IPS-18a (cell line): ENCODE data around the gene FBLN1.

ENCODE experiments used
- H3K27ac ChIP-seq: one replicate; pipeline ENCODE4 v1.5.1; 2013; ENCODE audit warnings: low read length
- H3K27me3 ChIP-seq: one replicate; pipeline ENCODE4 v1.6.1; 2013; ENCODE audit warnings: mild to moderate bottlenecking, low read length; ENCODE audit not compliant: control insufficient read depth, insufficient read depth
- H3K36me3 ChIP-seq: one replicate; pipeline ENCODE4 v1.6.1; 2013; ENCODE audit warnings: low read depth, low read length; ENCODE audit not compliant: control insufficient read depth
- H3K4me1 ChIP-seq: one replicate; pipeline ENCODE4 v1.6.1; 2013; ENCODE audit warnings: low read depth, low read length; ENCODE audit not compliant: control insufficient read depth
- H3K4me3 ChIP-seq: one replicate; pipeline ENCODE4 v1.5.1; 2013; ENCODE audit warnings: low read length
- H3K9ac ChIP-seq: one replicate; pipeline ENCODE4 v1.6.1; 2013; ENCODE audit warnings: mild to moderate bottlenecking, low read length, moderate library complexity
- H3K9me3 ChIP-seq: one replicate; pipeline ENCODE4 v1.6.1; 2013; ENCODE audit warnings: low read depth, low read length; ENCODE audit not compliant: control insufficient read depth

Gene FBLN1

DNA sequence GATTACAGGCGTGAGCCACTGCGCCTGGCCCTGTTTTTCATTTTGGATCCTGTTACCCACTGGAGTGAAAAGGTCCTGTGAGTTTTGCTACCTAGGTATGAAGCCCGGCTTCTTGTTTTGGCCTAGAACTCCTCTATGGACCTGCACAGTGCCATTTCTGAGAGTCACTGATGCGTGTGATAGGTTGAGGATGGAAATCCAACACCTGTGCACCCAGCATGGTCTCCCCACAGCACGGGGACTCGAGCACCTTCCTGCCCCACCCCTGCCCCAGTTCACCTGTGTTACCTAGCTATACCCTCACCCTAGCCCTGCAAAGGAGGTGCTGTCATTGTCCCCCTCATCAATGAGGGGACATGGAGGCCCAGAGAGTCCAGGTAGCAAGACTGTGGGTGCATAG, 5.1 kb downstream of the FBLN1 start:
- peaks cover 33% of the 10 kb centered on the region for H3K4me1 ChIP-seq
- no peaks in the 10 kb centered on the region for H3K9me3 ChIP-seq
- H3K27me3 ChIP-seq, result no peaks in the 10 kb centered on the region
- no peak overlapping the region for H3K4me3 ChIP-seq
- no peak overlapping the region for H3K27ac ChIP-seq
- H3K36me3 ChIP-seq, result no peaks in the 10 kb centered on the region
- no peak overlapping the region for H3K9ac ChIP-seq

DNA sequence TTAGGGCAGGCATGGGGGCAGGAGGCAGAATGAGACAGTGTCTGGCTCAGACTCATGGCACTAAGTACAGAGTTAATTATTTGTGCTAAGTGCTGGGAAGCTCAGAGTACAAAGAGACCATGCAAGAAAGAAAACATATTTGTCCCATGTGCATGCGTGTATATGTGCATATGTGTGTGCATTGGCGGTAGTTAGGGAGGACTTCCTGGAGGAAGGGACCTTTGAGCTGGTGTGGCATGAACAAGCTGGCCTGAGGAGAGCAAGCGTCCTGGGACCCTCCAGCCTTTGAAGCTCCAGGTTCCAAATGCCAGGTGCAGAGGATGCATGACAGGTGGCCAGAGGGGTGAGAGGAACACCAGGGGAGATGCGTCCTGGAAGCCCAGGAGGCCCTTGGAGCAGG, 6.1 kb downstream of the FBLN1 start:
- Histone ChIP-seq H3K4me3 (no peak overlapping the region), H3K36me3 (no peaks in the 10 kb centered on the region), H3K27me3 (no peaks in the 10 kb centered on the region), H3K9ac (no peak overlapping the region), H3K9me3 (no peaks in the 10 kb centered on the region), H3K4me1 (peaks cover 33% of the 10 kb centered on the region), H3K27ac (no peak overlapping the region)

DNA sequence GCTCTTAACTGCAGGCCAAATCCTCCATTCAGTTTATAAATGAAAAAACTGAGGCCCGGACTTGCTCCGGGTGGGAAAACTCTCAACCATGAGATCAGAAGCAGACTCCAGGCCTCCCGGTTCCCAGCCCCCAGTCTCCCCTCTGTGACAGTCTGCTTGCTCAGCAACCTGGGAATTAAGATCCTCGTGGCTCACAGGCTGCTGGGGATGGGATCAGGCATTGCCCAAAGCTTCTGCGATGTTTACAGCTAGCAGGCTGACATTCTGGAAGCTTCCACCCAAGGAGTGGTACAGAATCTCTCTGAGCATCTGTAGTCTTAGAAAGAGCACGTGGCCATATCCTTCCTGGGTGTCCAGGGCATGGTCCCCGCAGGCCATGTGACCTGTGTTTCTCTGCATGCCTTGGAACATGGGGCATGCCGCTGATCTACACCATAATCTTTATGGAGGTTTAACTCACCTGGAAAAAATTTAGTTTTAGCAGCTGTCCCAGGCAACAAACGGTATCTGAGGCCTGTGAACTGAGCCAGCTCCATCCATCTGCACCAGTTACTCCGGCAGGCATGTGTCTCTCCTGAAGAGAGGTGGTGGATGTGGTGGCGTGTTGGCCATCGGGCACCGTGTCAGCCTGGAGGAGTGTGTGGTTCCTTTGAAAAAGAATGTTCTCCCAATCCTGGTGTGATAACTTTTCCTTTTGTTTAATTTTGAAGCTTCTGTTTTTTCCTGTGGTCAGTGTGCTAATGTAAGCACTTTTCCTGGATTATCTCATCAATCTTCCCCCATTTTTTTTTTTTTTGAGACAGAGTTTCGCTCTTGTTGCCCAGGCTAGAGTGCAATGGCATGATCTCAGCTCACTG, 7.9 kb downstream of the FBLN1 start:
- no peaks in the 10 kb centered on the region for H3K27me3 ChIP-seq
- no peaks in the 10 kb centered on the region for H3K9me3 ChIP-seq
- H3K36me3 ChIP-seq, result no peaks in the 10 kb centered on the region
- no peak overlapping the region for H3K4me3 ChIP-seq
- H3K4me1 ChIP-seq, result peaks cover 28% of the 10 kb centered on the region
- no peak overlapping the region for H3K9ac ChIP-seq
- H3K27ac ChIP-seq, result no peak overlapping the region

DNA sequence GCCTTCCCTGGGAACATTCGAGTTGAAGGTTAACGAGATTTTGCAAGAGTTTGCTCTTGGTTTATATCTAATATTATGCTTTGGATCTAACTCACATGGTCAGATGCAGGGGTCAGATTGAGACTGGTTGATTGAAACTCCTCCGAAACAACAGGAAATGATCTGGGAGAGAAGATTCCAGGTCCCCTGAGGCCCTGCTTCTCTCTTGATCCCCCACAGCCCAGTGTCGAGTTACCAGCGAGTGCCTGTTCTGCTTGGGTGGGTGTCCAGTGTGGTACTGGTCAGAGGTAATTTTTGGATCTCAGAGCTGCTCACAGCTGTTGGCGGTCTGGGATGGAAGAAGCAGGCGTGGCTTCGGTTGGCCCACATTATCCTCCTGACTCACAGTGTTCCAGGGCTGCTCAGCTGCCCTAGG, 9.2 kb downstream of the FBLN1 start:
- no peaks in the 10 kb centered on the region for H3K27me3 ChIP-seq
- H3K4me1 ChIP-seq, result peaks cover 20% of the 10 kb centered on the region
- H3K9ac ChIP-seq, result no peak overlapping the region
- H3K9me3 ChIP-seq, result no peaks in the 10 kb centered on the region
- no peak overlapping the region for H3K27ac ChIP-seq
- H3K4me3 ChIP-seq, result no peak overlapping the region
- no peaks in the 10 kb centered on the region for H3K36me3 ChIP-seq

DNA sequence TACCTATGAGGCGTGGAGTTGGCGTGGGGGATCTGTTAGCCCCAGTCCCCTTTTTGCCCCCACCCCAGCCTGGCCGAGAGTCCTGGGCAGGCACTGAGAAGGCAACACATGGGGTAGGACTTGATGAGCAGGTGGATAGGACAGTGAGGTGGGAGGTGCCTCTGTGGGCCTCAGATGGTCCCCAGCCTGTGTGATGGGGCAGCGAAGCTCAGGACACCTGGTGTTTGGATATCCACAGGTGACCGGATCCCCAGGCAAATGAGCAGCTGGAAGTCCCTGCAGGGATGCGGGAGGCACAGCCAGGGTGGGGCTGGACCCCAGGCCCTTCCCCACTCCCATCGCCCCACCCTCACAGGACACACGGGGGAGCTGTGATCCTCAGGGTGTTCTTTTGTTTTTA, 9.7 kb downstream of the FBLN1 start:
- no peak overlapping the region for H3K27ac ChIP-seq
- H3K27me3 ChIP-seq, result no peaks in the 10 kb centered on the region
- H3K4me3 ChIP-seq, result no peak overlapping the region
- H3K36me3 ChIP-seq, result no peaks in the 10 kb centered on the region
- H3K4me1 ChIP-seq, result peaks cover 19% of the 10 kb centered on the region
- no peaks in the 10 kb centered on the region for H3K9me3 ChIP-seq
- no peak overlapping the region for H3K9ac ChIP-seq

DNA sequence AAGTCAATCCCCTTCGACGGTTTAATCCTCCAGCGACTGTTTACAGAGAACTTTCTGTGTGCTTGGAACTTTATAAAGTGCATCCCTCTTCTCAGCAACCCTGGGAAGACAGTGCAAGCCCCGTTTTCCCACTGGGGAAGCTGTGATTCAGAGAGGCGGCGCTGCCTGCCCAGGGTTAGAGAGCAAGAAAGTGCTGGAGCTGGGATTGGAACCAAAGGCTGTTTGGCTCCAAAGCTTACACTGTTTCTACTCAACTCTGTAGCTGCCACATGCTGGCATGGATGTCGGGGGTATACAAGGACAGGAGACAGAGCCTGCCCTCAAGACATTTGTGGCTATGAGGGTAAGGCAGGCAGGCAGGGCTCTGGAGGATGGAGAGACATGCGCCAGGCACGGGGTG, 13.0 kb downstream of the FBLN1 start:
- Histone ChIP-seq H3K36me3 (peaks cover 10% of the 10 kb centered on the region), H3K4me3 (no peak overlapping the region), H3K27ac (no peak overlapping the region), H3K9me3 (no peaks in the 10 kb centered on the region), H3K4me1 (peaks cover 19% of the 10 kb centered on the region), H3K9ac (no peak overlapping the region), H3K27me3 (no peaks in the 10 kb centered on the region)

DNA sequence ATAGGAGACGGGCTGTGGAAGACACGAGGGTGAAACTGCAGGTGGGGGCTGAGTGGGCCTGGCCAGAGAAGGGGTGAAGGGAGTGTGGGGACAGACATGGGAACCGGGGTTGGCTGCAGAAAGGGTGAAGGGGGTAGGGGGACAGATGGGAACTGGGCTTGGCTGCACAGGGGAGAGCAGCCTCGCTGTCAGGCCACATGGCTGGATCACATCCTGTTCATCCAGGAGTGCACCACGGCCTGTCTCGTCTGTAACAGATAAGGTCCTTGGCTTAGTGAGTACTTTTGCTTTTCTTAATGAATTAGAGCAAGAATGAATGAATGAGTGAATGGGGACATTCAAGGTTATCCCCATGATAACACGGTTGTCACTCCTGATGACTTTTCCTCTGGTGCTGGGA, 13.5 kb downstream of the FBLN1 start:
- Histone ChIP-seq H3K4me3 (no peak overlapping the region), H3K9me3 (no peaks in the 10 kb centered on the region), H3K36me3 (peaks cover 15% of the 10 kb centered on the region), H3K27ac (no peak overlapping the region), H3K9ac (no peak overlapping the region), H3K27me3 (no peaks in the 10 kb centered on the region), H3K4me1 (peaks cover 19% of the 10 kb centered on the region)

DNA sequence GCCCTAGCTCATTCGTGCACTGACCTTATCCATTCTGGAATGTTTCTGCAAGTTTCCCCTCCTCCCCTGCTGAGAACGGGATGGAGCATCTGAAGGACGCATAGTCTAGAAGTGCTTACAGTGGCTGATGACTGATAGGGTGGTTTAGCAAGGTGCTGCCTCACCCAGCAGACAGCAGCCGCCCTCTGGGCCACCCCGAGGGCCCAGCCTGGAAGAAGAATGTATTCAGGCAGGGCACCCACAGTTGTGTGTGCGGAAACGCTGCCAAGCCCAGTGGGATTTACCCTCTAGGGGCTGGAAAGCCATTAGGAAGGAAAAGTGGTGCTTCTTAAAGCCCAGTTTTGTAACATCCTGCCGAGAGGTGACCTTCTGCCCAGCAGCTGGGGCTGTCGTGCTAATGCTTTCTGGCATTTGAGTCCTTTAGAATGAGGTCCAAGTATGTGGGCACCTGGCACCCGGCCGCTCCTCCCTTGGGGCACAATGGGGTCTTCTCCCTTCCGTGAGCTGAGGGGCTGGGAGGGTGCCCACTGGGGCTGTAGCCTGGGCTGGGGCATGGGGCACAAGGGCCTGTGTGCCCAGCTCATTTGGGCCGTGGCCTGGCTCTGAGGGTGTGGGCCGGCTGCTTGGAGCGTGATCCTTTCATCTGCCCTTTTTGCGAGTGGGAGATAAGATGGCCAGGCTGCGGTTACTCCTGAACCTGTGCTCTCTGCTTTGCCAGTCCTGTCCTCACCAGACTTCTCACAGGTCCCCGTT, 14.4 kb downstream of the FBLN1 start:
- Histone ChIP-seq H3K9me3 (no peaks in the 10 kb centered on the region), H3K36me3 (peaks cover 21% of the 10 kb centered on the region), H3K27ac (no peak overlapping the region), H3K4me1 (peaks cover 13% of the 10 kb centered on the region), H3K27me3 (no peaks in the 10 kb centered on the region), H3K9ac (no peak overlapping the region), H3K4me3 (no peak overlapping the region)

DNA sequence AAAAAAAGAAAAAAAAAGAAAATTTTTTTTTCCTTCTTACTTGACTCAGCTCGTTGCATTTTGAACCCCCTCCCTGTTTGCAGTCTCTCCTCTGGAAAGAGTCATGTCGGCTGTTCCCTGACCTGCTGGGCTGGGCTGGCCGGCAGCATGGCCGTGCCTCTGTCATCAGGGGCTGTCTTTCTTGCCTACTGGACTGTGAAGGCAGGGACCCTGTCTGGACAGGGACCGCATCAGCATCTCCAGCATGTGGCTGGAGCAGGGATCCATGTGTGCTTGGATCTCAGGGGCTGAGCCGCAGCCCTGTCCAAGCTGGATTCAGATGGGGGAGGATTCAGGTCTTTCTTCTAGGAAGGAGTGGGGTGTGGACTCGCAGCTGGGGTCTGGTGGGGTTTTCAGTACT, 15.5 kb downstream of the FBLN1 start:
- H3K36me3 ChIP-seq, result peaks cover 29% of the 10 kb centered on the region
- no peak overlapping the region for H3K27ac ChIP-seq
- no peaks in the 10 kb centered on the region for H3K9me3 ChIP-seq
- peaks cover 8% of the 10 kb centered on the region for H3K4me1 ChIP-seq
- H3K4me3 ChIP-seq, result no peak overlapping the region
- H3K9ac ChIP-seq, result no peak overlapping the region
- H3K27me3 ChIP-seq, result no peaks in the 10 kb centered on the region

DNA sequence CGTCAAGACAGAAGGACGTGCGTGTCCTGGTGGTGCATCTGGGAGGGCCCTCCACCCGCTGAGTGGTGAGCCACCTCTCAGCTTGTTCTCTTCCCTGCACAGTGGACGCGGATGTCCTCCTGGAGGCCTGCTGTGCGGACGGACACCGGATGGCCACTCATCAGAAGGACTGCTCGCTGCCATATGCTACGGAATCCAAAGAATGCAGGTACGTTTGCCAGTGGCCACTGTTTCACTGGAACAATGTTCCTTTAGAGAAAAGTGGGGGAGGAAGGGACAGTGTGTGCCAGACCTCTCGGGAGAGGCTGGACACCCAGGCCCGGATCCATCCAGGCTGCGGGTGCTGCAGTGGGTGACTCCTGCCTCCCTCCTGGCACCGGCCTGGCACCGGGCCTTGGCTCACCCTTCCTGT, 15.9 kb downstream of the FBLN1 start:
- Histone ChIP-seq H3K9ac (no peak overlapping the region), H3K27me3 (no peaks in the 10 kb centered on the region), H3K4me1 (peaks cover 8% of the 10 kb centered on the region), H3K27ac (no peak overlapping the region), H3K36me3 (peaks cover 29% of the 10 kb centered on the region), H3K9me3 (no peaks in the 10 kb centered on the region), H3K4me3 (no peak overlapping the region)

DNA sequence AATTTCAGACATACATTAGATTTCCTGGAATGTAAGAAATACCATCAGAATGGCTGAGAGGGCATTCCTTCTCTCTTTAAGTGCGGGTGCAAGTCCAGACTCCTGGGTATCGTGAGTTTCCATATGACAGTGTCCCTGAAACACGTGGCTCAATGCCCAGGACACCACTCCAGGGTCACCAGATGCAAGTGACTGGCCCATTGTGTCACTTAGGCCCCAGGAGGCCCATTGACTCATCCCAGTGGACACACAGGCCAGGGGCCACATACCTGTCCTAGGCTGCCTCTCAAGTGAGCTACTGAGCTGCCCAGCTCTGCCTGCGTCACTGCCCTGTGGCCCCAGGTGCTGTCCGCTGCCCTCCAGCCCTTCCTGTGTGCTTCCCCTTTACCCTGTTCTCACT, 18.5 kb downstream of the FBLN1 start:
- Histone ChIP-seq H3K4me1 (peaks cover 3% of the 10 kb centered on the region), H3K9ac (no peak overlapping the region), H3K4me3 (no peak overlapping the region), H3K36me3 (peaks cover 38% of the 10 kb centered on the region), H3K27ac (no peak overlapping the region), H3K27me3 (no peaks in the 10 kb centered on the region), H3K9me3 (no peaks in the 10 kb centered on the region)

DNA sequence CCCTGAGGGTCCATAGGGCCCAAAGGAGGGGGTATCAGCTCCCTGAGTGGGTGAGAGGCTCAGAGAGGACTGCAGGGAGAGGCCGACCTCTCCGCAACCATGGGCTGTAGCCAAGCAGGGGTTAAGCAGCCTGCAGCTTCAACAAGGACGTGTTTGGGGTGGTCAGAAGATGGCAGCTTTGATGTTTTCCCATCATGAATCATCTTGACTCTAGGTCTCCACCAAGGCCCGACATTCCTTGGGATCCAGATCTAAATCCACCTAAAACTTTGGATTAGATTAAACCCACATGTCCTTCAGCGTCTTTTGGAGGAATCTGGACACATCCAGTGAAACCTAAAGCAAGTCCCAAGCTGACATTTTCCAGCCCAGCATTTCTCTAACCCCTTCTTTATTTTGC, 19.8 kb downstream of the FBLN1 start:
- Histone ChIP-seq H3K9ac (no peak overlapping the region), H3K27ac (no peak overlapping the region), H3K4me1 (no peaks in the 10 kb centered on the region), H3K4me3 (no peak overlapping the region), H3K36me3 (peaks cover 48% of the 10 kb centered on the region), H3K9me3 (no peaks in the 10 kb centered on the region), H3K27me3 (no peaks in the 10 kb centered on the region)
